Suprapubic skin (tissue), 3 donors: Measurements from ENCODE around the gene KIDINS220.

Source experiments
- EP300 ChIP-seq: sonication (generic); formaldehyde crosslinking; IDR thresholded peaks from one replicate; pipeline ENCODE4 v1.6.1; 2017; ENCODE audit warnings: antibody characterized with exemption
- TF ChIP-seq, protein P1 (sequence below), 2 donors: fragments of 200-600 bp in 1 of 2; fragments of 450-650 bp in 1 of 2; sonication (generic) in 1 of 2; IDR thresholded peaks; one replicate each; pipeline ENCODE4 v1.5.1; 2016 to 2019; ENCODE audit warnings: antibody characterized with exemption in 2 of 2, mild to moderate bottlenecking in 1 of 2, moderate library complexity in 1 of 2

DNA sequence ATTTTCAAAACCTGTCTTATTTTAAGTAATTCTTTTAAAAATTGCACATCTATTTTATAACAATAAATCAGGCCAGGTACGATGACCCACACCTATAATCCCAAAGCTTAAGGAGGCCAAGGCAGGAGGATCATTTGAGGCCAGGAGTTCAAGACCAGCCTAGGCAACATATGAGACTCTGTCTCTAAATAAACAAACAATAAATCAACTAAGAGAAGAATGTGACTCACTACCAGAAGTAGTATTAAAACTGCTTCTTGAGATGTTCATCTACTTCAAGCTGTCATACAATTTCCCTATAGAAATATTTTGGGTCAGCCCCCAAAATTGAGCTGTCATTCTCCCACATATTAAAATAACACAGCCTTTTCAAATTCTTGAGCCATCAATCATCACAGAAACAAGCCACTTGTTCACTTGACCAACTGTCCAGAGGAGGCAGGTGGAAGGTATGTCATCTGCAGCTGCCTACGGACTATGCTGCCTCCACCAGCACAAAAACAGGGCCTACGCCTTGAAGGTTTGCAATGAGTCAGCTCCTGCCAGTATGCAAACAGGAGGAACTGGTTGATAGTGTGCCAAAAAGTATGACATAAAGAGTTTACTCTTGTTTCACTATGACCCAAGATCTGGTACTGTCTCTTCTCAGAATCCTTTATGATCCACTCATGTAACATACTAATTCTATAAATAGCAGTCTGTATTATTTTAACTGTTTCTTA, 33.6 kb downstream of the KIDINS220 start:
- no peak for TF ChIP-seq EP300
- TF ChIP-seq, protein P1, sequence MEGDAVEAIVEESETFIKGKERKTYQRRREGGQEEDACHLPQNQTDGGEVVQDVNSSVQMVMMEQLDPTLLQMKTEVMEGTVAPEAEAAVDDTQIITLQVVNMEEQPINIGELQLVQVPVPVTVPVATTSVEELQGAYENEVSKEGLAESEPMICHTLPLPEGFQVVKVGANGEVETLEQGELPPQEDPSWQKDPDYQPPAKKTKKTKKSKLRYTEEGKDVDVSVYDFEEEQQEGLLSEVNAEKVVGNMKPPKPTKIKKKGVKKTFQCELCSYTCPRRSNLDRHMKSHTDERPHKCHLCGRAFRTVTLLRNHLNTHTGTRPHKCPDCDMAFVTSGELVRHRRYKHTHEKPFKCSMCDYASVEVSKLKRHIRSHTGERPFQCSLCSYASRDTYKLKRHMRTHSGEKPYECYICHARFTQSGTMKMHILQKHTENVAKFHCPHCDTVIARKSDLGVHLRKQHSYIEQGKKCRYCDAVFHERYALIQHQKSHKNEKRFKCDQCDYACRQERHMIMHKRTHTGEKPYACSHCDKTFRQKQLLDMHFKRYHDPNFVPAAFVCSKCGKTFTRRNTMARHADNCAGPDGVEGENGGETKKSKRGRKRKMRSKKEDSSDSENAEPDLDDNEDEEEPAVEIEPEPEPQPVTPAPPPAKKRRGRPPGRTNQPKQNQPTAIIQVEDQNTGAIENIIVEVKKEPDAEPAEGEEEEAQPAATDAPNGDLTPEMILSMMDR (IDR thresholded peaks at IDR 0.05): no peak
